ENCODE measurements around the gene RRP12. TPM values are rescaled to one million over a fixed set of nuclear protein-coding genes. Genes with fewer than 3 reads are reported as not detected.

Gene RRP12
- total RNA-seq, 1 donor from 2014 or later, result 26.8 TPM

DNA sequence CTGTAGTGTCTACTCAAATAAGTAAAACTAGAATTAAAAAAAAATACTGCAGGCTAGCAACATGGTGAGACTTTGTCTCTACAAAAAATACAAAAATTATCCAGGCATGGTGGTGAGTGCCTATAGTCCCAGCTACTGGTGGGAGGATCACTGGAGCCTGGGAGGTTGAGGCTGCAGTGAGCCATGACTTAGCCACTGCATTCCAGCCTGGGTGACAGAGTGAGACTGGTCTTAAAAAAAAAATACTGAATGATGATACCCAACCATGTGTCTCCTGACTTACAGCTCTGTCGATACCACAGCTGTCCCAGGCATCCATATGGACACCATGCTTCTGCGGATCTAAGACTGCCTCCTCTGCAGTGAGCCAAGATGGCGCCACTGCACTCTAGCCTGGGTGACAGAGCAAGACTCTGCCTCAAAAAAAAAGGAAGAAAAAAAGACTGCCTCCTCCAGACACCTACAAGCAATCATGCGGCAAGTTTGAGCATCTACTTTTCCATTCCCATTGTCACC, 90.0 kb downstream of the RRP12 start:
- Mint-ChIP-seq H3K27ac (ENCODE audit: unreplicated experiment) (no peak overlapping the region), H3K36me3 (ENCODE audit: unreplicated experiment) (no peaks in the 10 kb centered on the region), H3K4me1 (ENCODE audit: low read depth, unreplicated experiment) (no peaks in the 10 kb centered on the region), H3K9me3 (ENCODE audit: unreplicated experiment) (peaks cover 1% of the 10 kb centered on the region), H3K27me3 (ENCODE audit: unreplicated experiment) (no peaks in the 10 kb centered on the region), H3K4me3 (ENCODE audit: unreplicated experiment) (no peak overlapping the region)
- TF ChIP-seq, protein P1, sequence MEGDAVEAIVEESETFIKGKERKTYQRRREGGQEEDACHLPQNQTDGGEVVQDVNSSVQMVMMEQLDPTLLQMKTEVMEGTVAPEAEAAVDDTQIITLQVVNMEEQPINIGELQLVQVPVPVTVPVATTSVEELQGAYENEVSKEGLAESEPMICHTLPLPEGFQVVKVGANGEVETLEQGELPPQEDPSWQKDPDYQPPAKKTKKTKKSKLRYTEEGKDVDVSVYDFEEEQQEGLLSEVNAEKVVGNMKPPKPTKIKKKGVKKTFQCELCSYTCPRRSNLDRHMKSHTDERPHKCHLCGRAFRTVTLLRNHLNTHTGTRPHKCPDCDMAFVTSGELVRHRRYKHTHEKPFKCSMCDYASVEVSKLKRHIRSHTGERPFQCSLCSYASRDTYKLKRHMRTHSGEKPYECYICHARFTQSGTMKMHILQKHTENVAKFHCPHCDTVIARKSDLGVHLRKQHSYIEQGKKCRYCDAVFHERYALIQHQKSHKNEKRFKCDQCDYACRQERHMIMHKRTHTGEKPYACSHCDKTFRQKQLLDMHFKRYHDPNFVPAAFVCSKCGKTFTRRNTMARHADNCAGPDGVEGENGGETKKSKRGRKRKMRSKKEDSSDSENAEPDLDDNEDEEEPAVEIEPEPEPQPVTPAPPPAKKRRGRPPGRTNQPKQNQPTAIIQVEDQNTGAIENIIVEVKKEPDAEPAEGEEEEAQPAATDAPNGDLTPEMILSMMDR (IDR thresholded peaks at IDR 0.05; ENCODE audit: partially characterized antibody, unreplicated experiment), result no peak
- DNase-seq, result no peak

DNA sequence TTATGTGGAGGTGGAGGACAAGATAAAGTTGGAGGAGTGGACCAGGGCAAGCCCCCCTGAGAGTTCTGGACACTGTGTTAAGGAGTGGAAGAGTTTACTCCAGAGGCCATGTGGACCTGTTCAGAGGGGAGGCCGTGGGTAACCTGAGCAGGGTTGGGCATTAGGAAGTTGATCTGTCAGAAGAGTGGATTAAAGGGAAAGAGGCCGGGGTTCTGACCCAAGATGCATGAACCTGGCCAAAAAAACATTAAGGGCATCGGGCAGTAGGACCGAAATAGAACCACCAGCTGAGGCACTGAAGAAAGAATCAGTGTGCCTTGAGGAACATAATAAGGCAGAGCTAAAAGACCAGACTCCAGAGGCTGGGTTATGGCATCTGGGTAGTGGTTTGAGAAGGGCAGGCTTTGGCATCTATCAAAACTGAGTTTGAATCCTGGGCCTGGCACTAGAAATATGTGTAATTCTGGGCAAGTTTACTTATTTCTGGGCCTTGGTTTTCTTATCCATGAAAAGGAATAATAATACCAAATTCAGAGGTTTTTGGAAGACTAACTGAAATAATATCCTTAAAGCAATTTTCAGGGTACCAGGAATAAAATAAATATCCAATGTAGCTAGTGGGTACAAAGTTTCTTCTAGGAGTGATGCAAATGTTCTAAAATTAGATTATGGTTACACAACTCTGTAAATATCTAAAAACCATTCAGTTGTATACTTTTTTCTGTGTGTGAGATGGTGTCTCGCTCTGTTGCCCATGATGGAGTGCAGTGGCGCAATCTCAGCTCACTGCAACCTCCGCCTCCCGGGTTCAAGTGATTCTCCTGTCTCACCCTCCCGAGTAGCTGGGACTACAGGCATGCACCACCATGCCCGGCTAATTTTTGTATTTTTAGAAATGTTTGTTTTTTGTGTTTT, 93.0 kb downstream of the RRP12 start:
- TF ChIP-seq, protein P1 (IDR thresholded peaks at IDR 0.05; ENCODE audit: partially characterized antibody, unreplicated experiment), result no peak
- H3K36me3 Mint-ChIP-seq (ENCODE audit: unreplicated experiment), result no peaks in the 10 kb centered on the region
- no peaks in the 10 kb centered on the region for H3K4me1 Mint-ChIP-seq (ENCODE audit: low read depth, unreplicated experiment)
- no peaks in the 10 kb centered on the region for H3K27me3 Mint-ChIP-seq (ENCODE audit: unreplicated experiment)
- peaks cover 1% of the 10 kb centered on the region for H3K9me3 Mint-ChIP-seq (ENCODE audit: unreplicated experiment)
- H3K27ac Mint-ChIP-seq (ENCODE audit: unreplicated experiment), result no peak overlapping the region
- DNase-seq, result no peak
- no peak overlapping the region for H3K4me3 Mint-ChIP-seq (ENCODE audit: unreplicated experiment)

- Mint-ChIP-seq H3K9me3 (ENCODE audit: unreplicated experiment) (peaks cover 1% of the 10 kb centered on the region), H3K4me1 (ENCODE audit: low read depth, unreplicated experiment) (no peaks in the 10 kb centered on the region), H3K27me3 (ENCODE audit: unreplicated experiment) (no peaks in the 10 kb centered on the region), H3K36me3 (ENCODE audit: unreplicated experiment) (no peaks in the 10 kb centered on the region), H3K27ac (ENCODE audit: unreplicated experiment) (no peak overlapping the region), H3K4me3 (ENCODE audit: unreplicated experiment) (no peak overlapping the region)
- TF ChIP-seq, protein P1 (IDR thresholded peaks at IDR 0.05; ENCODE audit: partially characterized antibody, unreplicated experiment), result no peak
- no peak for DNase-seq
Observed at GRCh38 chr10:97307441-97307840, 93.7 kb downstream of the RRP12 start.

Other genes starting within 250 kb of the RRP12 start
- 11.3 TPM for gene SLIT1, start 215.4 kb downstream of the RRP12 start, total RNA-seq (ENCODE audit: unreplicated experiment)
- gene ARHGAP19, start 108.7 kb downstream of the RRP12 start, total RNA-seq (ENCODE audit: unreplicated experiment), result 9.8 TPM
- 10.0 TPM for gene FRAT1, start 82.1 kb downstream of the RRP12 start, total RNA-seq (ENCODE audit: unreplicated experiment)
- gene FRAT2, start 66.6 kb downstream of the RRP12 start, total RNA-seq (ENCODE audit: unreplicated experiment), result 15.9 TPM
- 374 TPM for gene PGAM1, start 24.9 kb upstream of the RRP12 start, total RNA-seq (ENCODE audit: unreplicated experiment)
- 27.1 TPM for gene EXOSC1, start 44.7 kb upstream of the RRP12 start, total RNA-seq (ENCODE audit: unreplicated experiment)
- 61.5 TPM for gene ZDHHC16, start 44.8 kb upstream of the RRP12 start, total RNA-seq (ENCODE audit: unreplicated experiment)
- 139 TPM for gene MMS19, start 97.1 kb upstream of the RRP12 start, total RNA-seq (ENCODE audit: unreplicated experiment)
- 8.0 TPM for gene UBTD1, start 97.6 kb upstream of the RRP12 start, total RNA-seq (ENCODE audit: unreplicated experiment)
- not detected for gene ANKRD2, start 171.4 kb upstream of the RRP12 start, total RNA-seq (ENCODE audit: unreplicated experiment)
- not detected for gene HOGA1, start 183.0 kb upstream of the RRP12 start, total RNA-seq (ENCODE audit: unreplicated experiment)
- not detected for gene C10orf62, start 188.4 kb upstream of the RRP12 start, total RNA-seq (ENCODE audit: unreplicated experiment)
- gene MORN4, start 232.2 kb upstream of the RRP12 start, total RNA-seq (ENCODE audit: unreplicated experiment), result 31.4 TPM
- gene PI4K2A, start 239.3 kb upstream of the RRP12 start, total RNA-seq (ENCODE audit: unreplicated experiment), result 17.9 TPM

Measured in glutamatergic neuron (in vitro differentiated cells).